HG03571 (cell line): Measurements from ENCODE around the gene SLC25A25.
A peak's percentile ranks its signal among the peaks of the same experiment; 100 is the strongest.
"Not testable (repeated sequence)": the region's sequence is repeated elsewhere in the genome, so short reads cannot be mapped to it uniquely, and the experiment has no call there.

ENCODE experiments used
- ATAC-seq: cut with Tn5 transposase; IDR thresholded peaks from one replicate; pipeline ENCODE4 v1.9.1; 2021; ENCODE audit not compliant: unreplicated experiment

Gene SLC25A25

GRCh38 chr9:128123451-128124080, 55.5 kb downstream of the SLC25A25 start:
- no peak for ATAC-seq

- ATAC-seq = no peak
These were observed 56.4 kb downstream of the SLC25A25 start for GRCh38 chr9:128124451-128124850.

- ATAC-seq = no peak
These were observed 57.0 kb downstream of the SLC25A25 start for GRCh38 chr9:128124873-128125579.

- ATAC-seq = no peak
These were observed 57.7 kb downstream of the SLC25A25 start for GRCh38 chr9:128125580-128126354.

GRCh38 chr9:128127568-128127989, 59.5 kb downstream of the SLC25A25 start, which contains the start of gene PTGES2:
TSS of gene PTGES2 (minus strand) at chr9:128127729. CDS start at chr9:128127717, 12 bp downstream.
- ATAC-seq = peak; percentile 57

- peak; percentile 53 for ATAC-seq
These were observed 60.2 kb downstream of the SLC25A25 start for GRCh38 chr9:128127990-128128835.

- ATAC-seq = no peak
These were observed 61.0 kb downstream of the SLC25A25 start for GRCh38 chr9:128128836-128129590.

GRCh38 chr9:128129976-128130590, 62.1 kb downstream of the SLC25A25 start:
- ATAC-seq = not testable (repeated sequence)

GRCh38 chr9:128130651-128131050, 62.6 kb downstream of the SLC25A25 start:
- ATAC-seq = not testable (repeated sequence)

- ATAC-seq = not testable (repeated sequence)
These were observed 63.3 kb downstream of the SLC25A25 start for GRCh38 chr9:128131346-128131745.

GRCh38 chr9:128132139-128132538, 64.1 kb downstream of the SLC25A25 start:
- ATAC-seq = not testable (repeated sequence)

- not testable (repeated sequence) for ATAC-seq
These were observed 67.5 kb downstream of the SLC25A25 start for GRCh38 chr9:128135561-128135960.

GRCh38 chr9:128136816-128137793, 69.1 kb downstream of the SLC25A25 start:
- ATAC-seq = no peak

GRCh38 chr9:128138001-128138400, 70.0 kb downstream of the SLC25A25 start:
- no peak for ATAC-seq

- no peak for ATAC-seq
These were observed 71.6 kb downstream of the SLC25A25 start for GRCh38 chr9:128139621-128140020.

GRCh38 chr9:128141604-128142003, 73.6 kb downstream of the SLC25A25 start:
- no peak for ATAC-seq

GRCh38 chr9:128142061-128142460, 74.0 kb downstream of the SLC25A25 start:
- ATAC-seq = no peak

- no peak for ATAC-seq
These were observed 74.6 kb downstream of the SLC25A25 start for GRCh38 chr9:128142596-128142995.
